Endothelial cell of hepatic sinusoid (primary cell): Measurements from ENCODE around the gene TSPEAR.

Experiments
- in situ Hi-C: cut with HindIII; loops from 2 replicates; pipeline ENCODE4 v1.10.0; 2017; ENCODE audit warnings: low sequenced_read_pairs

Gene TSPEAR

DNA sequence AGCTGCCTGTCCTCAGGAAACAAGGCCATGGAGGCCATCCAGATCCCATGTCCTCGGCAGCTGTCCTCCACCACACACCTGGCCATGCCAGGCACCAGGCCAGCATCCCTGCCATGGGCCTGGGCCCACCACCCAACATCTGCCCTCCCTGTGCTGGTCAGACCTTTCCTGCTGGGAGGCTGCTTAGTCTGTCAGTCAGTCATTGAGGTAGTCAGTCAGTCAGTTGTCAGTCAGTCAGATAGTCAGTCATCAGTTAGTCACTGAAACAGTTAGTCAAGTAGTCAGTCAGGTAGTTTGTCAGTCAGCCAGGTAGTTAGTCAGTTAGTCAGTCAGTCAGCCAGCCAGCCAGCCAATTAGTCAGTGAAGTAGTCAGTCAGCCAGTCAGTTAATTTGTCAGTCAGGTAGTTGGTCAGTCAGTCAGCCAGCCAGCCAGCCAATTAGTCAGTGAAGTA, 188.6 kb downstream of the TSPEAR start:
- in situ Hi-C loops = no loop called here

DNA sequence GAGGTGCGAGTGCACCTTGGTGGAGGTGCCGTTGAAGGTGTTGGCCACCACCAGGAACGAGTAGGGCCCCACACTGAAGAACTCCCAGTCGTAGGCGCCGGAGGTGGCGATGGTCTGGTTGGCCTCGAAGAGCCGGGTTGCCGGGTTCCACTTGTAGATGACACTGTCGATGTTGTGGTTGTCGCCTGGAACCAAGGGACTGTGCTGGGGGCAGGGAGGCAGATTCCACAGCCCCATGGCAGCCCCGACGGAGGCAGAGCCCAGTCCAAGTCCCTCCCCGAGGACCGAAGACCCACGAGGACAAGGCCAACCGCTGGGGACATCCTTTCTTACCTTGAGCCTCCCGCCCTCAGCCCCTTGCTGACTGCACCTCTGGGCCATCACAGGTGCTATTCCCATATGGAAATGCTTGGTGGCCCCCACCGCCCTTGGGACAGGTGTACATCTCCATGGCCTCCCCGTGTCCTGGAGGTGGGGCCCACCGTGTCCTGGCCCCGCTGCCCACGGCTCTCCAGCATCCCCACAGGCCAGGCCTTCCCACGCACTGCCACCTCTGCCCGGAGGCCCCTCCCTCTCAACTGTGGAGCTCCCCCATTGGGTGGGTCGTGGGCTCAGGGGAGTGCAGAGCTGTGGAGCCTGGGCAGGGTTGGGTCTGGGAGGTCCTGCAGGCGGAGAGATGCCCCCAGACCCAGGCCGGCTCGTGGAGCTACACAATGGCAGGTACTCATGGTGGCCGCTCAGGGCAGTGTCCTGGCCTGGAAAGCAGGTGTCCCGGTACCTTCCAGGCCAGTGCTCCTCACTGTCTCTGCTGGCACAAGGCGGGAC, 189.2 kb downstream of the TSPEAR start:
- in situ Hi-C loops = no loop called here

DNA sequence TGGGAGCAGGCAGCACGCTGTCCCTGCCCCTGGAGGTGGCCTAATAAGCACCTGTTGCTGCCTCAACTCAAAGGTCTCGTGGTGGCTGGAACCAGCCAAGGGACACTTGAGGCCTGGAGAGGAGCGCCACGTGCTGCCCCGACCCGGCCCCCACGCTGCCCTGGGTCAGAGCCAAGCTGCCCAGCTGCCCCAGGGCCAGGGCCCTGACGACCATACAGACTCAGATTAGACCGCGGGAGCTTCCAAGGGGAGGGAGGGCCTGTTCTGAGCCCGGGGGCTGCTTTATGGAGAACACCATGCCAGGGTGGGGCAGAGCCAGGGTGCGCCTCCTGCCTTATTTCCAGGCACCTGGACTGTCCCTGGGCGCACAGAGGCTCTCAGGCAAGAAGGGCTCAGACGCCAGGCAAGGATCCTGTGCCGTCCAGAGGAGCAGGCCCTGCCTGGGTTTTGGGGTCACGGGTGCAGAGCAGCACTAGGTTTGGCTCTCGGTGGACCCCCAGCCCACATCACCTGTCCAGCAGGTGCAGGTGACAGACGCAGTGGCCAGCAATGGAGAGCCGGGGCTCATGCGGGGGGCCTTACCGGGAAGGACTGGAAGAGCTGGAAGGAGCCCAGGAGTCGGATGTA, 190.0 kb downstream of the TSPEAR start:
- in situ Hi-C loops = no loop called here

DNA sequence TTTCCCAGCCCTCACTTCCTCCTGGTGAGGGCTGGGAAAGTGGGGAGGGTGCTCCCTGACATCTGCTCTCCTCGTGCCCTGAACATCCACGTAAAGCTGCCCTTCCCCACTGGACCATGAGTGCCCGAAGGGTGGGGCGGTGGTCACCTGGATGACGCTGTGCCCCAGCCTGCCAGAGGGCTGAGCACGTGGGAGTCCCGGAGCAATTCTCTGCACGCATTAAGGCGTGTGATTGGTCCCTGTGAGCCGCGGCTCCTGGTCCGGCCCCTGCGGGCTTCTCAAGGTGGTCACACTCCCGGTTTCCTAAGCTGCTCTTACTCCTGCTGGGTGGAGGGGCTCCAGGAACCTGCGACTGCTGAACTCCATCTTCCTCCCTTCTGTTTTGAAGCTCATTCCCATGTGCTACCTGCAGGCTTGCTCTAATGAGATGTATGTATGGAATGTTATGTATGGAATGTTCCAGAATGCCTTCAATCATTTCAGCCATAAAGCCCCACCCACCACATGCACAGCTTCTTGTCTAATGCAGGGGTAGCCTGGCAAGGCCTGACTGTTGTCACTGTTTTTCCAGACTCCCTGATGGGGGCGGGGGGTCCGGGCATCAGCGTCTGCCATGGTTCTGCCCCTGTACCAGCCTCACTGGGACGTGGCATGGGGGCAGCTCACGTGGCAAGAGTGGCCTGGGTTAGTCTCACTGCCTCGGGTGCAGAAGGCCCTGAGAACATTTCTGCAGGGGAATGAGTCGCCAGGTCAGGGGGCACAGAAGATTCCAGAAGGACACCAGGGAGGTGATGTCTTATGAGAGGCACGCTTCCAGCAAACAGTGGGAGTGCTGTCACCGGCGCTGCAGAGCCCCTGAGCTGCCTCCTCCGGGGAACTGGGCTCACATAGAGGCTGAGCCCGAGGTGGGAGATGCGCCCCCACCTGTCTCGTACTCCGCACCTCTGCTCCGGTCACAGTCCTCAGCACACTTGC, 190.8 kb downstream of the TSPEAR start:
- in situ Hi-C loops = no loop called here

DNA sequence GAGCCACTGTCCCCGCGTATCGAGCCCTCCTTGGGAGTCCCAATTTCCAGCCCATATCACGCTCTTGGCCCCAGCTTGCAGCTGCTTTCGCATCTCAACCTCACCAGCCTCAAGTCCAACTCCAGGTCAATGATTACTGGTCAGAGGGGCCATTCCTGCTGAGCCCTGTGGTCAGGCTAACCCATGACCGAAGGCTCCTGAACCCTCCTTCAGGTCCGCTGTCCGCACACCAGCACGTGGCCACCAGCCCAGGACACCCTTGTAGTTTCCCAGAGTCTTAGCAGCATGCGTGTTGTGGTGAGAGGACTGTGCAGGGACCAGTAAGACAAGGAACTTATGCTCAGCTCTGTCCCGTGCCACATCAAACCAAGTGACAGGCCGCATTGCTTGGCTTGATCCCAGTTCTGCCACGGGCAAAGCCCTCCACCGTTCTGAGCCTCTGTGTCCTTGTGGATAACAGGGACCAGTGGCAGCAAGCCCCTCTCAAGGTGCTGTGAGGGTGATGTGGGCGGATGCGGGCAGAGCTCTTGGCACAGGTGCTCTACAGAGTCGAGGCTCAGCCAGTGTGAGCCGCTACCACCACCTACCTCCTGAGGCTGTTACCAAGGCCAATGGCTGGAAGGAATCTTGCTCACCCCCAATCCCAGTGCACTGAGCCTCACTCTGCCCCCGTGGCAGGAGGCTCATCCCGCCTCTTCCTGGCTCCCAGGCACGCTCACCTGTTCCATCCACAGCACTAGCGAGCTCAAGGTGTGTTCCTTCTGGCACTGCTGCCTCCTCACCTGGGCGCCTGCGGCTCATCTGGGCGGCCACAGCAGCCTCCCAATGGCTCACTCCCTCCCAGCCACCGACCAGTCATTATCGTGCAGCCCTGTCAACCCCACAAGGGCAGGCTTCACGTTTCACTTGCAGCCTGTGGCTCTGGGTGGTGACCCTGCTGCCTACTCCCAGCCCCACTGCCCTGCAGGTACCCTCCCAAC, 191.7 kb downstream of the TSPEAR start:
- in situ Hi-C loops = no loop called here

DNA sequence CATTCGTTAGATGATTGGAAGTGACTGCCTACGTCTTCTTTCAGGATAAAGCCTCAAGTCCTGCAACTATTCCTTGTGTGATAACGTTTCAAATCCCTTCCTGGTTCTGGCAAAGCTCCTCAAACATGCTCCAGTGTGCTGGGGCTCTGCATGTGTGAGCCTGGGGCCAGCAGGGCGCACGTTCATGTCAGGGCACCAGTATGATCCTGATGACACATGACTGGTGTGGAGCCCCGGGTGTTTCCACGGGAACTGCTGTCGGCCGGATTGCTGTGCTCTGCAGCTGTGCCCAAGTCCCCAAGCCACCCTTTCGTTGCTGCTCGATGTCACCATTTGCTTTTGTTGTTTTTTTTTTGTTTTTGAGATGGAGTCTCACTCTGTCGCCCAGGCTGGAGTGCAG, 192.7 kb downstream of the TSPEAR start:
- in situ Hi-C loops = no loop called here

DNA sequence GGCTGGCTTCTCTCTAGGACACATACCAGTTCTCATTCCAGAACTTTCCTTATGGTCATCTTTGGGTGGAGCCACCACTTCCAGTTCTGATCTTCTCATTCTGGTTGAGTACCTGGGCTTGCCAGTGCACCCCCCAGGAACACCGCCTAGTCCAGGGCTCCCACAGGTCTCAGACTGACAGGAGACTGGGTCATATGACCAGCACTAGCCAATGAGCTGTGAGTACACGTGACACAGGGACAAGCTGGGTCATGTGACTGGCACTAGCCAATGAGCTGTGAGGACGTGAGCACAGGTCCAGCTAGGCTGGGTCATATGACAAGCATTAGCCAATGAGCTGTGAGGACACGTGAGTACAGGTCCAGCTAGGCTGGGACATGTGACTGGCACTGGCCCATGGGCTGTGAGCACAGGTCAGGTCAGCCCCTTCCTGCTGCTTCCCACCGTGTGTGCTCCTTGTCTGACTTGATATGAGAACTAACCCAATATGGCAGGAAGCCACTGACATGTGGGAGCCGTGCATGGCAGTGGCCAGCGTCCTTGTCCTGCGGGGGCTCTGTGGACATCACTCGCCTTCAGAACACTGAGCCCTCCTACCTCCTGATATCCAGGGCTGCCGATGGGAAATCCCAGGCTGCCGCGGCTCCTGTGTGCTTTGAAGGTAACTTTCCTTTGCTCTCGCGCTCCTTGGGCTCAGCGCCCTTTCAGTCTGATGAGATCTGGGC, 194.0 kb downstream of the TSPEAR start:
- in situ Hi-C loops = no loop called here

DNA sequence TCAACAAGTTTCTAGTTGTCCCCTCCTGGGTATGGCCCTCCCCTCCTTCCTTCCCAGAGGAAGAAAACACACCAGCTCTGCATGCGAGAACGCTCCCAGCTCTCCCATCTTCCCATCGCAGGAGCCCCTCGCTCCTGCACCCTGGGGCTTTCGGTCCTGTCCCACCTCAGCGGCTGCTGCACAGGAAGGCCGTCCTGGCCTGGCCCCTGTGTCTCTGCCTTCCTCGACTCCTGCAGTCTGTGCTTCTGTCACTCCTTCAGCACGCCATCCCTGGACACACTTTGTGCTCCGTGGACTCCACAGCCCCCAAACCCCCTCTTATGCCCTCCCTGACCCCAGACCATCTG, 194.6 kb downstream of the TSPEAR start:
- in situ Hi-C loops = no loop called here

DNA sequence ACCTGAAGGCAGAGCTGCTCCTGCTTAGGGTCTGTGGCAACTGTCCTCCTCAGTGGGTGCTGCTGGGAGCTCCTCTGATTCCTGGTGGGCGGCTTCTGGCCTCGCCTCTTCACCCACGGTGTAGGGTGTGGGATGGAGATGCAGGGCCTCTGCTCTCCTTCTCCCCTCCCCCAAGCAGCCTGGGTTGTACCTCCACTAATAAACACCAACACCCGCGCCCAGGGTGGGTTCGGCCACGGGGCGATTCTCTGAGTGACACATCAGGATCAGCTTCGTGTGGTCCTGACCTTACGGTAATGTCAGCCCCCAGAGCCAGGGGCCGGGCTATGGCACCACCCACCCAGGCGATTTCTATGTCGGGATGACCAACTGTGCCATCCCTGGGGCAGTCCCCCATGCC, 195.0 kb downstream of the TSPEAR start:
- in situ Hi-C loops = no loop called here

DNA sequence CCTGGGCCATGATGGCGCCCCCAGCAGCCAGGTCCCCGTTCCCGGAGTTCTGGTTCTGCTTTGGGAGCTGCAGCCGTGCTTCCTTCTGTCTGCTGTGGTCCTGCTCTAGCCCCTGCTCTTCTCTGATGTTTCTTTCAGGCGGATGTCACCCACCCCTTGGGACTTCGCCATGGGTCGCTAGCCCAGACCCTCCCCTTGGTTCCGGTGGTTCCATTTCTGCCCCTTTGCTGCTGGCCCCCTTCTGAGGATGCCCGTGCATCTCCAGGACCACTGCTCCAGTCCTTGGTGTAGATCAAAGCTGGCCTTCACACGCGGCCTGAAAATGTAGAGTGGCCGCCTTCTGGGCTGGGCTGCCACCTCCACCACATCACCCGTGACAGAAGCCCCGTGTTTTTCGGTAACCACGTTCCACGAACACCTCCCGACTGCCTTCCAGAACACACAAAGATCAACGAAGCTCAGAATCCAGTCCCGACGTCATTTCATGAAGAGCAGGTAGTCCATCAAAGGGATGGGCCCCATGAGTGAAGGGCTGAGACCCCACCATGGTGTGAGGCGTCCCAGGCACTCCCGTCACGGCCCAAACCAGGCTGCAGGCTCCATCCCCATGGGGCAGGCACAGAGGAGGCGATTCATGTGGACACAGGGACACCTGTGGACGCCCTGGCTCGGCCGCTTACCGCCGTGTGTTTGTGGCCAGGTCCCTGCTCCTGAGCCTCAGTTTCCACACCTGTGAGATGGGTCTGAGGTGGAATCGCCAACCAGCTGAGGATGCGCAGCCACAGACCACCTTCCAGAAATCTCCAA, 195.8 kb downstream of the TSPEAR start:
- in situ Hi-C loops = no loop called here

DNA sequence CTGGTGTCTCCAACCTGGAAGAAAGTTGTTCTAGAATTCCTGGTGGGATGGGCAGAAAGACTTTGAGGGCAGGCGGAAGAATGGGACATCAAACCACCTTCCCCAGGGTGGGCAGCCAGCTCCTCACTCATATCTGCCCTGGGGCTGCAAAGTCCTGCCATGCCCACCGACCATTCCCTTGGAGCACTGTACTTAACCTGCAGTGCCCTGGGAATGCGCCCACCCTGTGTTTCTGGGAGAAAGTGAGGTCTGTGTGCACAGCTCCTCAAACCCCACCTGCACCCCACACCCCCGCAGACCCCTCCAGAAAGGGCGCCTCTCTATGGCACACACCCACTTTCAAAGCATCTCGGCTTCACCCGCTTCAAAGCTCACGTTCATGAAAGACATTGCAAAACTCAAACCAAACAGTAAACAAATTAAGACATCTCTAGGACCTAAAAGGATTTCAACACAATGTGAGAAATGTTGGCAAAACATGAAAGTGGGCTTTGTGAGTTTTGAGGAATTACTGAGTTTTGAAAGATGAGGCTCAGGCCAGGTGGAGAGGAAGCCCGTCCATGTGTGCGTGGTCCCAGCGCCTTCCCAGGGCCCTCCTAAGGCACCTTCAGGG, 196.5 kb downstream of the TSPEAR start:
- in situ Hi-C loops = no loop called here

DNA sequence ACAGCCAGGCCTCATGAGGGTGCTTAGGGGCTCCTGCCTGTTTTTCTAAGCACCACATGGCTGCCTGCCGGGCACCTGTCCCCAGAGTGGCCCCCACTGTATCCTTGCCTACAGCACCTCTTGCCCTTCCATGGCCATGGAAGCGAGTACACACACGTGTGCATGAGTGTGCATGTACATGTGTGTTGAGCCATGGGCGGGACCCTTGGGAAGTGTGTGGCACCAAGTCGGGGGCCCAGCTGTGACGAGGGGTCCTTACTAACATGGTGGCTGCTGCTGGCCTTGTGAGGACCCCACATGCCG, 197.2 kb downstream of the TSPEAR start:
- in situ Hi-C loops = no loop called here

DNA sequence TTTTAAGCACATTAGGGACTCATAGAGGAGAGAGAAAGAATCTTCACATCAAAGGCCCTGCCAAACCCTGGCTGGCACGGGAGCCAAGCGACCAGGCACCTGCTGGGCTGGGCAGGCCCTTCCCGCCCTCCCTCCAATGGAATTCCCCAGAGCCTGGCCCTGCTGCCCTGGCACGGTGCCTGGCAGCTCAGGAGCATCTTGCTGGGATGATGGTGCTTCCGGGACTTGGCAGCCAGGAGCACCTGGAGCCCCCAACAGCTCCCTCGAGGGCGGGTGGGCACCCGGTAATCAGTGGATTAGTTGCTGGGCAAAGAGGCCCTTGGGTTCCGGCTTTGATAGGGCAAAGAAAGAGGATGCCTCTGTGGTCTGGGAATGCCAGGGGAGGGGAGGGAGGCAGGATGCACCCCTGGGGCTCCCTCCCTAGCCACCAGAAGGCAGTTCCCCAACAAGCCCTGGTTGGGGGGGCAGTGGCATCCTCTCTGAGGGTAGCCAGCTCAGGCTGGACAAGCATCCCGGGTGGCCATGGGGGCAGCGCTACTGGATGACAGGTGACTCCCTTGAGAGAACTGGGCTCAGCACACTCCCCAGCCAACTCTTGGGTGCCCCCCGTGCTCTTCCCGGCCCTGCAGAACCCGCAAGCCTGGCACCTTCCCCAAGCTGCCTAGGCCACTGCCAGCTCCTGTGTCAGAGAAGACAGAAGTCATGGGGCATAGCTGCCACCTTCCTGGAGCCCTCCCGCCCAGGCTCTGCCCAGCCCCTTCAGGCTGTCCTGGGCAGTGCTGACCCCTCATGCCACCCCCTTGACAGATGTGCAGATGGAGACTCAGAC, 197.8 kb downstream of the TSPEAR start:
- in situ Hi-C loops = no loop called here

DNA sequence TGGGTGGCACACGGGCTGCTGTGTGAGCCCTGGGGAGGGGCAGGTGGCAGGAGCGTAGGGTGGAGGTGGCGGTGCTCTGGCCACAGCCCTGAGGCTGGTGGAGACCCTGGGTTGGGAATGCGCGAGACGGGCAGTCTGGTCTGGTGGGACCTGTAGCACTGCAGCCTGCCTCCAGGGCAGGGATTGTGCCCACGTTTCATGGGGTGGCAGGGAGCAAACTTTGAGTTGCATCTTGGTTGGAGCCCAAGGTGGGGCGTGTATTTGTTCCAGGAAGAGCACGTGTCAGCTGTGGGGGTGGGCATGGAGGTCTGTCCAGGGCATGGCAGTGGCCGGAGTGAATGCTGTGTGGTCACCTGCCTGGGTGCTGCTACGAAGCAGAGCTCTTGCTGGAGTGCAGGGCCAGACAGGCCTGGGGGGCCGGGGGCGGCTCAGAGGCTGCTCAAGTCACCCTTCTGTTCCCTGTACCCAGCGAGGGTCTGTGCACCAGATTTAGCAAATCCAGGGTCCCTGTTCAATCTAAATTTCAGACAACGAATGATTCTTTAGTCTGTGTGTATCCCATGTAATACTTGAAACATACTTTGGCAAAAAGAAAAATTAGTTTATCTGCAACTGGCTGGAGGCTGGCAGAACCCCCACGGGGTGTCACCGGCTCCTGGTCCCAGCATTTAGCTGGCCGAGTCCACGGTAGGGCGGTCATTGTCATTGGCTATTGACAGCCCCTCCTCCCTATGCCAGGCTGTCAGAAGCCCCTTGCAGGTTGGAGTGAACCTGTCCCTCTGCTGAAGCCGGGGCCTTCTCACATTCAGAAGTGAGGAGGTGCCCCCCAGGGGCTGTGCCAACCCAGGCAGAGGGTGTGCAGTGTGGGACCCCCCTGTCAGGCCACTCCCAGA, 198.6 kb downstream of the TSPEAR start:
- in situ Hi-C loops = no loop called here

DNA sequence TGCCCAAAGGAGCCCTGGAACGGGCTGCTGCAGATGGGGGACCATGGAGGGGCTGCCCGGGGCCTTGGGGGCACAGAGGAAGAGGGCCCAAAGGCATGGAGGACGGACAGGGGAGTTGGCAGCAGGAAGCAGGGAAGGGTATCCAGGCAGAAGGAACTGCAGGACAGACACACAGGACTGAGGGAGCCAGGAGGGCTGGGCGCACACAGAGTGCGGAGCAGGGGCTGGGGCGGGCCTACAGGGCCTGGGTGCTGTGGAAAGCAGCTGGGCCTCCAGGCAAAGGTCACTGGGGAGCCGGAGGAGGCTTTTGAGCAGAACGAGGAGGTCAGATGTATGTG, 199.5 kb downstream of the TSPEAR start:
- in situ Hi-C loops = no loop called here

DNA sequence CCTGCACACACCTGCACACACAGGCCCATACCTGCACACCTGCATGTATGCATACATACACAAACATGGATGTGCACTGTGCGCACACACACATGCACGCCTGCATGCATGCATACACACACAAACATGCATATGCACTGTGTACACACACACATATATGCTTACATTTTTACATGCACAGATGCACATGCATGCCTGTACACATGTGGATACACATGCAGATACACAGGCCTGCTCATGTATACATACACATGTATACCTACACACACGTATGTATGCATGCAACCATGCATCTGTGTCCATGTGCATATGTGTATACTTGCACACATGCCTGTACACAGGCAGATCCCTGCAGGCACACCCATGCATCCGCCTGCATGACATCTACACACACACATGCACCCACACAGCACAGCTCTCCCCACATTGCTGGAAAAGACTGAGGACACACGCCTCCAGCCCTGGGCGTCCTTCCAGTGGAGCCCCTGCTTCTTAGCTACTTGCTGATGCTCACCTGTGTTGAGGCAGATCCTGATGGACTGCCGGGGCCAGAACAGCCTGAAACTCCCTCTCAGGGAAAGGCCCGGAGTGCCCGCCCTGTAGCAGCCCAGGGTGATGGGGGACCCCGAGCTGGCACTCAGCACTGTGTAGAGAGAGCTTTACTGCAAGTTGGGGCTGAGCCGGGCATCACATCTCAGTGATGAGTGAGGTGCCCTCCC, 200.0 kb downstream of the TSPEAR start:
- in situ Hi-C loops = no loop called here
